GM21515 (cell line): ENCODE data around the gene SVIL.

Source experiments
- ATAC-seq: cut with Tn5 transposase; IDR thresholded peaks from one replicate; pipeline ENCODE4 v1.9.1; 2021; ENCODE audit not compliant: unreplicated experiment

SVIL gene, protein sequence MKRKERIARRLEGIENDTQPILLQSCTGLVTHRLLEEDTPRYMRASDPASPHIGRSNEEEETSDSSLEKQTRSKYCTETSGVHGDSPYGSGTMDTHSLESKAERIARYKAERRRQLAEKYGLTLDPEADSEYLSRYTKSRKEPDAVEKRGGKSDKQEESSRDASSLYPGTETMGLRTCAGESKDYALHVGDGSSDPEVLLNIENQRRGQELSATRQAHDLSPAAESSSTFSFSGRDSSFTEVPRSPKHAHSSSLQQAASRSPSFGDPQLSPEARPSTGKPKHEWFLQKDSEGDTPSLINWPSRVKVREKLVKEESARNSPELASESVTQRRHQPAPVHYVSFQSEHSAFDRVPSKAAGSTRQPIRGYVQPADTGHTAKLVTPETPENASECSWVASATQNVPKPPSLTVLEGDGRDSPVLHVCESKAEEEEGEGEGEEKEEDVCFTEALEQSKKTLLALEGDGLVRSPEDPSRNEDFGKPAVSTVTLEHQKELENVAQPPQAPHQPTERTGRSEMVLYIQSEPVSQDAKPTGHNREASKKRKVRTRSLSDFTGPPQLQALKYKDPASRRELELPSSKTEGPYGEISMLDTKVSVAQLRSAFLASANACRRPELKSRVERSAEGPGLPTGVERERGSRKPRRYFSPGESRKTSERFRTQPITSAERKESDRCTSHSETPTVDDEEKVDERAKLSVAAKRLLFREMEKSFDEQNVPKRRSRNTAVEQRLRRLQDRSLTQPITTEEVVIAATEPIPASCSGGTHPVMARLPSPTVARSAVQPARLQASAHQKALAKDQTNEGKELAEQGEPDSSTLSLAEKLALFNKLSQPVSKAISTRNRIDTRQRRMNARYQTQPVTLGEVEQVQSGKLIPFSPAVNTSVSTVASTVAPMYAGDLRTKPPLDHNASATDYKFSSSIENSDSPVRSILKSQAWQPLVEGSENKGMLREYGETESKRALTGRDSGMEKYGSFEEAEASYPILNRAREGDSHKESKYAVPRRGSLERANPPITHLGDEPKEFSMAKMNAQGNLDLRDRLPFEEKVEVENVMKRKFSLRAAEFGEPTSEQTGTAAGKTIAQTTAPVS (N-terminal part only)

DNA sequence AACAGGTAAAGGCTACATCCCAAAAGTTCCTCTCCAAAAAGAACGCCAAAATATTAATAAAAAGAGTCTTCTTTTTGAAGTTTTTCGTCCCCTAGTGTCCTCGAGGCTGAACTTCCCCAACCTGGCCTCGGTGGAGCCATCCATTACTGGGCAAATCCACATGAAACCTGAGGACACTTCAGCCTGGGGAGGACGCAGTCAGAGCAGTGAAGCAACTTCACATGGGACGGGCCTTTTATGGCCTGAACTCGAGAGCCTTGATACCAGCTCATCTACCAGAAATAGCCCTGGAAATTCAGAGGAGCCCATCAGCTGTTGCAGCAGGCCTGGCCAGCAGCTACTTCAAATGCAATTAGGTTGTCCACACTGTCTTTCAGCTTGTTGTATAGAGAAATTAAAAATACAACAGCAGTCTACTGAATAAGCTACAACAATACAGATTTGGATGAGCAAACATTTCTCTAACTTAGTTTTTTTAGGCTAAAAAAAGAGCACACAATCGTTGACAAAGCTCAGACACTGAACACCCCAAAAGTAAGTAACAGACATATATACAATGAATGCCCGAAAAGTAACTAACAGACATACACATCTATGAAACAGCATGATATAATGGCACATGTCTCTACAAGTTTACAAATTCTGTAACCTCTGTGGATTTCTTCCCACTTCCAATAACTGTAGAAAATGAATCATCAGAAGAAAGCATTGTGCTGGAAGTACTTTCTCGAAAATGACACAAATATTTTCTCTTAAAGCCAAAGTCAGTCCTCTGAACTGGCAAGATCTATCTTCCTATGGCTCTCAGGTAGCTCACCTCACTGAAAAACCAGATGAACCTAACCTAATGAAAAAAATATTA lies at the start of gene SVIL:
Gene SVIL, minus strand, starts transcription at position 208 of the 862 bp plus-strand sequence. CDS start 79,913 bp downstream, outside the sequence.
- ATAC-seq = no peak

DNA sequence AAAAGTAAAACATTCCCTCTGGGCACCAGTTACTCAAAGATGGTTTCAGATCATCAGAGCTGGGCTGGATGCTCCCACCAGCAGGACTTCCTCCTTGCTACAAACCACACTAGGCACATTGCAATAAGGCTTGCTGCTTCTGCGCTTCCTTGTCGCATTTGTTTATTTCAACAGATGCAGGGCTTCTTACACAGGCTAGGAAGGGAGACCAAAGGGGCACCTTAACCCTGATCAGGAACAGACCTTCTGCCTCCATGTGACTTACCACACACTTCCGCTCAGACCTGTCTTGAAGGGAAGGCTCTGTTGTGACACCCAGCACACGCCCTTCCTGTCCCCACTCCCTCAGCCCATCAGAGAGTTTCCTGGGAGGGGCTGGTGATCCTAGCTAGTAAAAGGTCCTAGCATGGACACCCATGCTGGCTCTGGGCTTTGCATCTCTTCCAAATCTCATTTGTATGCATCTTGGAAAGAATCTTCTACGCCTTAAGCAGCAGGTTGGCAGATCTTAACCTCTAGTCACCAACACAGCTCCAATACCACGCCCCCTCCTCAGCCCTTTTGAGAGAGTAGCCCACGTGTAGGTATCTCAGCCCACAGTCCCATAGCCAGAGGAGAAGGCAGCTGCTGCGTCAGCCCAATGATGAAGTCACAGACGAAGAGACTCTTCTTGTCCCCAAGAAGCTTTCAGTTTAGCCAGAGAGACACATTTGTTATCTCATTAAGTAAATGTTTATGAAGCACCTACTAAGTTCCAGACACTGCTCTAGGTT lies 47.1 kb upstream of the SVIL start:
- ATAC-seq = no peak

DNA sequence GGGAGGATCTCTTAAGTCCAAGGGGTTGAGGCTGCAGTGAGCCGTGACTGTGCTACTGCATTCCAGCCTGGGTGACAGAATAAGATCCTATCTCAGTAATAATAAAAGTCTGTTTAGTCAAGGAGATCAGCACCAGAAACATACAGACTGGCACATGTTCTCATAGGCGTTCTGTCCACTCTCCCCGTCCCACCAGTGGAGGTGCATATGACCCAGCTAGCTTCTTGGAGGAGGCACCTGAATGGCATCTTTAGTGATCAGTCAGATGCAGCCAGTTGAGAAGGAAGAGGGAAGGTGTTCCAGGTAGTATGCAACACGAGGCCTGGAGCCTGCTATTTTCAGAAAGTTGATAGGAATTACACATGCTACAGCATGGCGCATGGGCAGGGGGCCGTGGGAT lies 45.3 kb upstream of the SVIL start:
- no peak for ATAC-seq

DNA sequence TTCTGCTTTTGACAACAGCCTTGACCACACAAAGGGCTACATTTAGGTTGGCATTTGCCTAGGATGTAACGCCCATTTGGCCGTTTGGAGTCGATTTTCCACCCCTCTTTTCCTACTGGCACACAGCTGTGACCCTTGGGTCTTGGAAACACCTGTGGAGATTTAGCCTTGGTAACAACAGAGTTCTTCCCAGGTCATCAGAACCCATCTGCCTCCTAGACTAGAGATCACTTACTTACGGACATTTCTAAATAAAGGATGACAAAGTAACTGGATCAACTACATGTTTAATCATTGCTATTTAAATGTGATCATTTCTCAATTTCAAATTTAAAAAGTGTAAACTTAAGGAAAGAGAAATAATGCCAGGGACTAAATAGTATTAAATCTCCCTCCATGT lies 42.0 kb upstream of the SVIL start:
- no peak for ATAC-seq

DNA sequence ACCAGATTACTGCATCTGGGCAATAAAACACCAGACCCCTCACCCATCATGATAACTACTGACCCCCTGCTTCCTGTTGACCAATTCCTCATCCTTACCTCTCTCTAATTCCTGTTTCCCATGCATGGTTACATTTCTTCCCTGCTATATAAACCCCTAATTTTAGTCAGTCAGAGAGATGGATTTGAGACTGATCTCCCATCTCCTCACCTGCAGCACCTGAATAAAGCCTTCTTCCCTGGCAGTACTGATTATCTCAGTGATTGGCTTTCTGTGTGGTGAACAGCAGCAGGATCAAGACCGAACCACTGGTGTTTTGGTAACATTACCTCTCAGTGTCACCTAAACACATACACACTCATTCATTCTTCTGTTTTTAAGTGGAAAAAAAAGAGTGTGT lies 41.2 kb upstream of the SVIL start:
- no peak for ATAC-seq

DNA sequence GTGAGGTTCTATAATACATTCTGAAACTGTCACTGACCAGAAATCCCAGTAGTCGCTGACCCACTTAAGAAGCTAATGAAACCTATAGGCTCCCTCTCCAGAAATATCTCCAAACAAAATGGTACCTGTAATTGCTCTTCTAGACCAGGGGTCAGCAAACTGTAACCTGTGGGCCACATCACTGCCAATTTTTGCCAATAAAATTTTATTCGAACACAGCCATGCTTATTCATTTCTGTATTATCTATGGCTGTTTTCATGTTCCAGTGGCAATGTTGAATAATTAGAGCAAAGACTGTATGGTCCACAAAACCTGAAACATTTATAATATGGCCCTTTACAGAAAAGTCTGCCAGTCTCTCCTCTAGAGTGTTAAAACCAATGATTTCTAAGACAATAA lies 37.2 kb upstream of the SVIL start:
- no peak for ATAC-seq

DNA sequence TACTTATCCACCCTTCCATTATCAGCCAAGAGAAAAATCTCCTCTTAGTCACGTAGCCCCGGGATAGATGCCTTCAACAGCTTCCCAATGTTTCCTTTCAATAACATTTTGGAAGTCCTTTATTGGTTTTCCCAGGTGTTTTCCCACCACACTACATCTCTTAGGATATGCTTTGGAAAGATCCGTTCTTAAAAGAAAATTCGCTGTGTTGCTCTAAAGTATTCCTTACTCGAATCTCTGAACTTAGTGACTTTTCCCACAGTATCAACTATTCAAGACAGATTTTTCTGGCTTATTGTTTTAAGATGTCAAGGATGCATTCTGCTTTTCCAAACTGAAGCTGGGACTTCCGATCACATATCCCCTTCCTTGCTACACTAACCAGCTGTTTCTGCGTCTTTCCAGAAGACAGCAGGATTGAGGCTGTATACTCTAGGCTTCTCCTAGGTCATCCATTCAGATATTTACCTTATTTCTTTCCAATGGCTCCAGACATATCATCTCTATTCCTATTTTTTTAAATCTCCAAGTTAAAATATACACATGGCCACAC lies 36.5 kb upstream of the SVIL start:
- no peak for ATAC-seq

DNA sequence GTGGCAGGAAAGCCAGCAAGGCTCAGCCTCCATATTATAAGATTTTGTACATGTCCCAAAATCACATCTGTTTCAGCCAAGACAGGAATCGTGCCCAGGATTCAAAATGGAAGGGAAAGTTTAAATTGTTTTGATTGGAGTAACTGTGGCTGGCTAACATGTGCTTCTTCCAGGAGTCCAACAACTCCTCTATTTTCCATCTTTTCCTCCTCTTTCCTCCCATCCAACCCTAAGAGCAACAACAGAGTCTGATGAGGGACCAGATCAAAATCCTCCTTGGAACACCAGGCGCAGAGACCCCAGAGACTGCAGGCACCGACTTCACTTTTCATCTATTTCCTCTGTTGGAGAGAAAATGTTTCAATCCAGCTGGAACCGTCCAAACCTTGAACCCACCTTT lies 36.0 kb upstream of the SVIL start:
- no peak for ATAC-seq

DNA sequence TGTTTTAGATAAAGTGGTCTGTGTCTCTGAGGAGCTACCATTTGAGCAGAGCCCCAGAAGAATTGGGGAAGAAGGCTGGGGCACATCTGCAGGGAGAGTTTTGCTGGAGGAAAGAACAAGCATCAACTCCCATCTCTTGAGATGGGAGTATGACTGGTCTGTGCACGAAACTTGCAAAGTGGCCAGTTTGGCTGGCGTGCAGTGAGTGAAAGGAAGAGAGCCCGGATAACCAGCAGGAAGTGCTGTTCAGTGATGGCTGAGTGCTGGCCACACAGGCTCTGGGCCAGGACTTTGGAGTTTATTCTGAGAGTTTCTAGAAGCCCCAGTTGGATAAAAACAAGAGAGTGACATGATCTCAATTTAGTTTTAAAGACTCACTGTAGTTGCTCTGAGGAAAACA lies 34.4 kb upstream of the SVIL start:
- no peak for ATAC-seq

DNA sequence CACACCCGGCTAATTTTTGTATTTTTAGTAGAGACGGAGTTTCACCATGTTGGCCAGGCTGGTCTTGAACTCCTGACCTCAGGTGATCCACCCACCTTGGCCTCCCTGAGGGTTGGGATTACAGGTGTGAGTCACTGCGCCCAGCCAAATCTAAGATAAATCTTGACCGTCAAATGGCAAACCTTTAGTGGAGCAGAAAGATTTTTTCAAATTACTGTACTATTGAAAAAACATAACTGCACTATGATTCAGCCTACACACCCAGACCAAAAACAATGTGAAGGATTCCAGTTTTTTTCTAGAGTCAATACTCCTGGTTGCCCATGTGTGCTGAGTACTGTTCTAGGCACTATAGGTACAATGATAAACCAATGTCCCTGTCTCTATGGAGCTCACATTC lies 33.9 kb upstream of the SVIL start:
- no peak for ATAC-seq

DNA sequence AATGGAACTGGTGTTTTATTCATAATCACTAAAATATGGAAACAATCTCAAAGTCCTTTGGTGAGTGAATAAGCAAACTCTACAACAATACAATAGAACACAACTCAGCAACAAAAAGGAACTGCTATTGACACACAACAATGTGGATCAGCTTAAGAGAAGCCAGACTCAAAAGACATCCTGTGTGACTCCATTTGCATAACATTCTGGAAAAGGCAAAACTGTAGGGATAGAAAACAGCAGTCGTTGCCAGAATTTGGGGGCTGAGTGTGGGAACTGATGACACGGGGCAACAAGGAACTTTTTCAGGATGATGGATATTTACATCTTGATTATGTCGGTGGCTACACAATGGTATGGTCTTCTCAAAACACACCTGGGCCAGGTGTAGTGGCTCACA lies 32.4 kb upstream of the SVIL start:
- no peak for ATAC-seq

DNA sequence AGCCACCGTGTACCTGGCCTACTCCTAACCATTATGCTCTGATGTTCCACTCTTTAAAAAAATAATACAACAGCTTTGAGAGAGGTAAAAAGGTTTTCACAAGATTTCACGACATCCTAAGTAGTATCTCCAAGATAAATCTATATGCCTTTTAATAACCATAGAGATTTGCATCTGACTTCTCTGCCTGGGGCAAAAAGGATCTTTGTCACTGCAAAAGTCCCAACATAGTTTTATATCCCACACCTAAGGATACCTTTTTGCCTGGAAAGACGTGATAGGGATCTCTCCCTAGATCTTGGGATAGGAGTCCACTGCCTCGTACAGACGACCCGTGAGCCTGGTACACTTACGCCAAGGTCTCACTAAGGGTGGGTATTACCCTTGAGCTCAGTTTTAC lies 31.4 kb upstream of the SVIL start:
- ATAC-seq = no peak

DNA sequence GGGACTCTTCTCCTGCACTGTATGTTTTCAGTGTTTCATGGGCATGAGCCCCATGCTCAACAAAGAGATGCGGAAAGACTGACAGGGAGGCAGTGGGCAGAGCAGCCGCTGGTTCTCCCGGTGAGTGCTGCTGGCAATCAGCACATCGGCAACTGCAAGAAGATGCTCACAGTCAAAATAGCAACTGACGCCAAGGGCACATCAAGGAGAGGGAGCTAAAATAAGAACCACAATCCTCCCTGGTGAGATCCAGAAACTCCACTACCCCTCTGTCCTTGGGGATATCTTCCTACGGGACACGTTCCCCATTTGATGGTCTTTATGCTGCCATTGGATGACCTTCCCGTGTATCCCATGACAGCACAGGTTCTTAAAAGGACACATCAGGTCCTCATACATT lies 28.9 kb upstream of the SVIL start:
- no peak for ATAC-seq

DNA sequence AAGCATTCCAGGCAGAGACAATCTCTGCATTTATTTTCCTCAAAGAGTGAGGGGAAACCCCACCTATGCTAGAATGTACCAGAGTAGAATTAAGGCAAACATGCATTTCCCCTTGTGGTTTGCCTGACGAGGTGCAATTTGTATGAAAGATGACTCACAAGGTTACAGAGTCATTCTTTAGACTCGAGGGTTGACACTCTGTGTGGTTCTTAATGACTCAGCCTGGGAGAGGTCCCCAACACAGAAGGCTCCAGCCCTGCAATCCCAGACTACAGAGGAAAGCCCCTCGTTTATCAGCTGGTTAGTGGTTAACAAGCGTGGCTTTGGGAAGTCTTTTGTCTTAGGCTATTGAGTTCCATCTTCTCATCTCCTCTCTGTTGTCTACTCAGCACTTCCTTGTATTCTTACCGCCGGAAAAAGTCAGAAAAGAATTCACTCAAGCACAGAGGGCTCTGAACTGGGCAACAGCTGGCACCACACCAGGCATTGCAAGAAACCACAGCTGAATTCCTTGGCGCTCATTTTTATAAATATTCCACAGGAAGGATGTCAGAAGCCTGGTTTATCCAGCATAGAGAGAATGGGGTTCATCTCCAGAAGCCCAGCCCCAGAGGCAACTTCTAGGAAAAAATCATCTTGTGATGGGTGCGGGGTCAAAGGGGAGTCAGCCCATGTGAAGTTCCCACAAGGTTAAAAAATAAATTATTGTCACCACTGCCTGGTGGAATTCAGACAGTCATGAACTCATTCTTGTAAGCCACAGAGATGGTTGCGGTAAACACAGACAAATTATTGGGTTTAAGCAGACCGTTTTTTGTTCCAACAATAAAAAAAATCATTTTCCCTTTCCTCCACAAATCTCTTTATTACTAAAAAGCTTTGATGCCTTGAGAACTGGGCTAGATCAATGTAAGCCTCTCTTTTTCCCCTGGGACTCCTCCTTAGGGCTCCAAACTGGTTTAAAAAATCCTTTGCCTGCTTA lies 24.5 kb upstream of the SVIL start:
- peak; percentile 97 for ATAC-seq

DNA sequence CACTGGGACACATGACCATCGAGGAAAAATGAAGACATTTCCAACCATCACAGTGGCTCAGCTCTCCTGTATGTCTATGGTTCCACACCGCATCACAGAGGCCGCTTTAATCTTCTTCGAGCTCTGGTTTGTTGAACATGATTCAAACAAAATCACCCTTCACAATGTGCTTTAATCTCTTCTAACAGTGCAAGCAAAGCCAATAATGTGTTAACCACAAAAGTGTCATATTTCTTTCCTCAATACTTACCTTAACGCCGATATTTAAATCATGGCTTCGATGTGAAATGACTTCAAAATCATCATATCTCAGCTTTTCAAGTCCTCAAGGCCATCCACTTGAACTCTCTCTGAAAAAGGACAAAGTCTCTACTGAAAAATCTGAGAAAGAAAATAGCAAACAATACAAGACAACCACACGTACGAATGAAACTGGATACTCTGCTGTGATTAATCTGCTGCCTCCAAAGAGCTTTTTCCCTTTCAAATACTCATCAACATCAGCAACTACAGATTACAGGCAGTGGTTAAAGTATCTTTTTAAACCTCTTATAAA lies 23.0 kb upstream of the SVIL start:
- ATAC-seq = no peak

DNA sequence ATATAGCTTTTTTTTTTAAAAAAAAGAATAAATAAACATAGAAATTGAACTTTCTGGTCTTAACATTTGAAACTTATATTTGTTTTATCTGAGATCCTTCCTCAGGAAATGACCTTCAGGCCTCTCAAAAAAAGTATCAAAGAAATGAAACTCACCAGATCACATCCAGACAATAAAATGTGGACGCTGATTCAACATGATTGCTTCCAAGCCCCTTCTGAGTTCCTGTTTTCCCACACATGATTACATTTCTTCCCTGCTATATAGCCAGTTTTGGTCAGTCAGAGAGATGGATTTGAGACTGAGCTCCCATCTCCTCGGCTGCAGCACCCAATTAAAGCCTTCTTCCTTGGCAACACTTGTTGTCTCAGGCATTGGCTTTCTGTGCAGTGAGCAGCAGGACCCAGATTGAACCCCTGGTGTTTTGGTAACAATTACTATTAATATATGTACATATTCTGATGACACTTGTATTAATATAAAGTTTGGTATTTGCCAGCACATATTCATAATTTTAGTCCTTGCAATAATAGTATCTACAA lies 21.8 kb upstream of the SVIL start:
- ATAC-seq = no peak

DNA sequence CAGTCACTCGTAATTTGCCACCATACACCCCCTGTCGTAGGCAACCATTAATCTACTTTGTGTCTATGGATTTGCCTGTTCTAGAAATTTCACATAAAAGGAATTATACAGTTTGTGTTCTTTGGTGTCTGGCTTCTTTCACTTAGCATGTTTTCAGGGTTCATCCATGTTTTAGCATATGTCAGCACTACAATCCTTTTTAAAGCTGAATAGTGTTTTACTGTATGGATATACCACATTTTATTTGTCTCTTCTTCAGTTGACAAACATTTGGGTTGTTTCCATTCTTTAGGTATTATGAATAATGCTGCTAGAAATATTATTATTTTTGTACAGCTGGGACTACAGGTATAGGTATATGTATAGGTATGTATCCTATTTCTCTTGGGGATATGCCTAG lies 17.4 kb upstream of the SVIL start:
- ATAC-seq = no peak

DNA sequence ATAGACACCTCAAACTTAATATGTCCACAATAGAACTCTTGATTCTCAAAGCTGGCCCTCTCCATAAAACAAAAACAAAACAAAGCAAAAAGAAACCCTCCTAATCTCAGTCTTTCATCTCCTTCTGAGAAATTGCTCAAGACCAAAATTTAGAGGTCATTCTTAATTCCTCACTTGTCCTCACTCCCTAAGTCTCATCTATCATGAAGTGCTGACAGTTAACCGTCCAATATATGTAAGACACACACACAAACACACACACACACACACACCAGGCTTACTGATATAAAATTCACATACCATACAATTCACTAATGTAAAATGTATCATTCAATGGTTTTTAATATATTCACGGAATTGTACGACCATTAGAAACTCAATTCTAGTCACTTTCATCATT lies 17.0 kb upstream of the SVIL start:
- ATAC-seq = no peak
